Upper lobe of left lung (tissue), 6 donors: ENCODE results near the gene GLIS1. TPM values are rescaled to one million over a fixed set of nuclear protein-coding genes. Genes with fewer than 3 reads are reported as not detected.
A peak's percentile ranks its signal among the peaks of the same experiment; 100 is the strongest.

ENCODE experiments used
- ATAC-seq, 2 donors: fragments of 200-7000 bp; cut with Tn5 transposase; one replicate each; pipeline ENCODE4 v1.9.1; 2022; ENCODE audit warnings: mild to moderate bottlenecking in 2 of 2, moderate library complexity in 2 of 2; ENCODE audit not compliant: low FRiP score in 2 of 2
- DNase-seq, 2 donors: peaks; one replicate each; pipeline ENCODE4 v3.0.0-alpha.2; 2019 to 2020
- H3K27ac ChIP-seq, 4 donors: fragments of 200-600 bp; sonication (generic); one replicate each; pipeline ENCODE4 v1.5.1; 2016 to 2019
- H3K27me3 ChIP-seq, 4 donors: fragments of 200-600 bp; sonication (generic); one replicate each; pipeline ENCODE4 v1.5.1; 2017 to 2019
- H3K36me3 ChIP-seq, 4 donors: fragments of 200-600 bp; sonication (generic); one replicate each; pipeline ENCODE4 v1.5.1; 2016 to 2019
- H3K4me1 ChIP-seq, 4 donors: fragments of 200-600 bp; sonication (generic); one replicate each; pipeline ENCODE4 v1.5.1; 2018 to 2019
- H3K4me3 ChIP-seq, 4 donors: fragments of 200-600 bp; sonication (generic); one replicate each; pipeline ENCODE4 v1.5.1; 2017 to 2019; ENCODE audit warnings: mild to moderate bottlenecking in 2 of 4, moderate library complexity in 1 of 4
- H3K9me3 ChIP-seq, 4 donors: fragments of 200-600 bp; sonication (generic); one replicate each; pipeline ENCODE4 v1.5.1; 2018 to 2019
- CTCF ChIP-seq, 6 experiments: fragments of 450-650 bp in 4 of 6; fragments of 200-600 bp in 2 of 6; sonication (generic) in 2 of 6; IDR thresholded peaks; one replicate each; pipeline ENCODE4 v1.5.1; 2016 to 2019; ENCODE audit warnings: antibody characterized with exemption in 6 of 6
- EP300 ChIP-seq, 4 donors: sonication (generic); formaldehyde crosslinking; IDR thresholded peaks; one replicate each; pipeline ENCODE4 v1.5.1; 2017; ENCODE audit warnings: antibody characterized with exemption in 4 of 4, control low read depth in 2 of 4
- POLR2A ChIP-seq, 4 donors: fragments of 450-650 bp; IDR thresholded peaks; one replicate each; pipeline ENCODE4 v1.5.1; 2016 to 2017; ENCODE audit warnings: antibody characterized with exemption in 4 of 4, mild to moderate bottlenecking in 2 of 4
- POLR2AphosphoS5 ChIP-seq, 2 donors: sonication (generic); formaldehyde crosslinking; IDR thresholded peaks; one replicate each; pipeline ENCODE4 v1.5.1; 2017; ENCODE audit warnings: antibody characterized with exemption in 2 of 2
- WGBS, 2 donors: methylation state at CpG; one replicate each; pipeline ENCODE4 v1.1.5; 2017 to 2018; 5-methylcytosine and 5-hydroxymethylcytosine counted together
- total RNA-seq, 6 donors: library from RNA; depleted of rRNA in 4 of 6; stranded (reverse); fragments of >200 nt in 4 of 6; gene quantifications; one replicate each; pipeline versions ENCODE4 v1.1.0 to v1.2.1, GENCODE V29; 2016 to 2021
- donor health status: DM: no; HTN: no; CAD: no; lungs with moderate emphysema.
- donor health status: DM: no; HTN: yes; CAD: no; lungs with severe emphysema.

GLIS1 gene
- total RNA-seq, 6 donors from 2014 or later = 0.26 to 1.0 TPM; not detected in 4

DNA sequence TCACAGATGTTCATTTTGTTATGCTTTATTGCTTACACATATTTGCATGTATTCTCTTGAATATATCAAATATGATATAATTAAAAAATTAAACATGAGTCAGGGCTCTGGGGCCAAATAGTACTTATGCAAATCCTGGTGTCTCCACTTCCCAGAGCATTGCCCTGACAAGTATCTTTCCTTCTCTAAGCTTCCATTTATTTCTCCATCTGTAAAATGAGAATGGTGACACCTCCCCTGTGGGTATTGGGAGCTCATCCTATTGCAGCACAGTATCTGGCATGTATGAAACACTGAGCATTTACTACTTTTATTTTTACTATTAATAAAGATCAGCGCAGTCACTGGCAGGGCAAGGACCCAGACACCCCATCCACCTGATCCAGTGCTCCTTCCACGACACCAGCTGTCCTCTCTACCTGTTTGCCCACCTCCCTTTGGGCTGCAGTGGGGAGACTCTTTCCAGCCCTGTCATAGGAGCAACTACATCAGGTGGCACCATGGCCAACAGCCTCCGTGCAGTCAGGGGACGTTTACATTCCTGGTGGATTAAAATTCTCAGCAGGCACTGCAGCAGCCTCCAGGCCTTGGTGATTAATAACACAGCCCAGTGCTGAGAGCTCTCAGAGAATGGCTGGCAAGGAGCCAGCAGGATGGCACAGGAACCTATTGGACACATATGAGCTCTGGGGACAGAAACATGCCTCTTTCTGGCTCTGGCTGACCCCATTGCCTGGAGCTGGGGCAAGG, 166.7 kb downstream of the GLIS1 start:
- ATAC-seq (no peak), DNase-seq (peak in 1 of 2 donors; percentile 21)
- TF ChIP-seq POLR2A (IDR thresholded peaks at IDR 0.05) (no peak), CTCF (IDR thresholded peaks at IDR 0.05) (no peak), EP300 (IDR thresholded peaks at IDR 0.05) (no peak)
- no peaks in the 10 kb centered on the region for H3K9me3 ChIP-seq
- no peaks in the 10 kb centered on the region for H3K4me1 ChIP-seq
- H3K36me3 ChIP-seq = no peaks in the 10 kb centered on the region
- 67 to 82% methylated on average over 4 of the region's 4 CpGs for WGBS, 2 donors
- H3K4me3 ChIP-seq = no peak overlapping the region
- H3K27me3 ChIP-seq = no peaks in the 10 kb centered on the region
- H3K27ac ChIP-seq = no peak overlapping the region

DNA sequence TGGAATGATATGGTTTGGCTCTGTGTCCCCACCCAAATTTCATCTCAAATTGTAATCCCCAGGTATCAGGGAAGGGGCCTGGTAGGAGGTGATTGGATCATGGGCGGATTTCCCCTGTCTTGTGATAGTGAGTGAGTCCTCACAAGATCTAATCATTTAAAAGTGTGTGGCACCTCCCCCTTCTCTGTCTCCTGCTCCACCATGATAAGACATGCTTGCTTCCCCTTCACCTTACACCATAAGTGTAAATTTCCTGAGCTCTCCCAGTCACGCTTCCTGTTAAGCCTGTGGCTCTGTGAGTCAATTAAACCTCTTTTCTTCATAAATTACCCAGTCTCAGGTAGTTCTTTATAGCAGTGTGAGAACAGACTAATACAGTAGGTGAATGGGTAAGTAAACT, 170.4 kb downstream of the GLIS1 start:
- no peak overlapping the region for H3K4me3 ChIP-seq
- DNase-seq (no peak), ATAC-seq (no peak)
- H3K27ac ChIP-seq = no peak overlapping the region
- H3K9me3 ChIP-seq = no peaks in the 10 kb centered on the region
- H3K4me1 ChIP-seq = no peaks in the 10 kb centered on the region
- 78 to 82% methylated on average over 2 of the region's 2 CpGs for WGBS, 2 donors
- TF ChIP-seq POLR2A (IDR thresholded peaks at IDR 0.05) (no peak), CTCF (IDR thresholded peaks at IDR 0.05) (no peak), EP300 (IDR thresholded peaks at IDR 0.05) (no peak), POLR2AphosphoS5 (IDR thresholded peaks at IDR 0.05) (no peak)
- no peaks in the 10 kb centered on the region for H3K36me3 ChIP-seq
- H3K27me3 ChIP-seq = no peaks in the 10 kb centered on the region

DNA sequence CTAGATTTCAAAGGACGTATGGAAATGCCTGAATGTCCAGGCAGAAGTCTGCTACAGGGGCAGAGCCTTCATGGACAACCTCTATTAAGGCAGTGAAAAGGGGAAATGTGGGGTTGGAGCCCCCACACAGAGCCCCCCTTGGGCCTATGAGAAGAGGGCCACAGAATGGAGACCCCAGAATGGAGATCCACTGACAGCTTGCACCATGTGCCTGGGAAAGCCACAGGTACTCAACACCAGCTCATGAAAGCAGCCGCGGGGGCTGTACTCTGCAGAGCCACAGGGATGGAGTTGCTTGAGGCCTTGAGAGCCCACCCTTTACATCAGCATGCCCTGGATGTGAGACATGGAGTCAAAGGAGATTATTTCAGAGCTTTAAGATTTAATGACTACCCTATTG, 171.1 kb downstream of the GLIS1 start:
- Histone ChIP-seq H3K4me3 (no peak overlapping the region), H3K9me3 (no peaks in the 10 kb centered on the region), H3K27ac (no peak overlapping the region), H3K4me1 (no peaks in the 10 kb centered on the region), H3K36me3 (no peaks in the 10 kb centered on the region), H3K27me3 (no peaks in the 10 kb centered on the region)
- ATAC-seq (no peak), DNase-seq (peak in 1 of 2 donors; percentile 13)
- TF ChIP-seq EP300 (IDR thresholded peaks at IDR 0.05) = no peak
- no peak for TF ChIP-seq CTCF (IDR thresholded peaks at IDR 0.05)
- TF ChIP-seq POLR2AphosphoS5 (IDR thresholded peaks at IDR 0.05) = no peak
- no peak for TF ChIP-seq POLR2A (IDR thresholded peaks at IDR 0.05)
- WGBS, 2 donors = 83 to 93% methylated on average over 3 of the region's 3 CpGs

GRCh38 chr1:53567450-53567849, 171.5 kb downstream of the GLIS1 start:
- Histone ChIP-seq H3K9me3 (no peaks in the 10 kb centered on the region), H3K36me3 (no peaks in the 10 kb centered on the region), H3K27ac (no peak overlapping the region), H3K27me3 (no peaks in the 10 kb centered on the region), H3K4me3 (no peak overlapping the region), H3K4me1 (no peaks in the 10 kb centered on the region)
- DNase-seq (no peak), ATAC-seq (no peak)
- TF ChIP-seq CTCF (IDR thresholded peaks at IDR 0.05) (no peak), POLR2AphosphoS5 (IDR thresholded peaks at IDR 0.05) (no peak), EP300 (IDR thresholded peaks at IDR 0.05) (no peak), POLR2A (IDR thresholded peaks at IDR 0.05) (no peak)
- WGBS, 2 donors = 68 to 69% methylated on average over 3 of the region's 3 CpGs

GRCh38 chr1:53563611-53564010, 175.4 kb downstream of the GLIS1 start:
- Histone ChIP-seq H3K36me3 (no peaks in the 10 kb centered on the region), H3K4me1 (no peaks in the 10 kb centered on the region), H3K9me3 (no peaks in the 10 kb centered on the region), H3K27me3 (no peaks in the 10 kb centered on the region), H3K27ac (no peak overlapping the region), H3K4me3 (no peak overlapping the region)
- 55 to 64% methylated on average over 4 of the region's 4 CpGs for WGBS, 2 donors
- ATAC-seq (no peak), DNase-seq (no peak)
- TF ChIP-seq POLR2AphosphoS5 (IDR thresholded peaks at IDR 0.05) (no peak), POLR2A (IDR thresholded peaks at IDR 0.05) (no peak), EP300 (IDR thresholded peaks at IDR 0.05) (no peak), CTCF (IDR thresholded peaks at IDR 0.05) (no peak)
